Peyer's patch (tissue), 4 donors: Measurements from ENCODE around the gene PRKCG. TPM values are rescaled to one million over a fixed set of nuclear protein-coding genes. Genes with fewer than 3 reads are reported as not detected.
"Not testable (repeated sequence)": the region's sequence is repeated elsewhere in the genome, so short reads cannot be mapped to it uniquely, and the experiment has no call there.

Source experiments
- DNase-seq, 3 donors: peaks; one replicate each; pipeline ENCODE4 v3.0.0-alpha.2; 2017 to 2019
- H3K27ac ChIP-seq, 4 donors: fragments of 200-600 bp; sonication (generic); one replicate each; pipeline ENCODE4 v1.5.1; 2016 to 2019
- H3K27me3 ChIP-seq, 2 donors: fragments of 200-600 bp; sonication (generic); one replicate each; pipeline ENCODE4 v1.5.1; 2019
- H3K36me3 ChIP-seq, 3 donors: fragments of 200-600 bp; sonication (generic); one replicate each; pipeline ENCODE4 v1.5.1; 2016 to 2019
- H3K4me1 ChIP-seq, 4 donors: fragments of 200-600 bp; sonication (generic); one replicate each; pipeline ENCODE4 v1.5.1; 2016 to 2019
- H3K4me3 ChIP-seq, 4 donors: fragments of 200-600 bp; sonication (generic); 1 replicate in 3 of 4; 2 replicates in 1 of 4; pipeline ENCODE4 v1.5.1; 2016 to 2019; ENCODE audit warnings: mild to moderate bottlenecking in 1 of 4
- H3K9me3 ChIP-seq, 4 donors: fragments of 200-600 bp; sonication (generic); one replicate each; pipeline ENCODE4 v1.5.1; 2016 to 2019; ENCODE audit warnings: mild to moderate bottlenecking in 1 of 4
- POLR2A ChIP-seq, 2 donors: fragments of 450-650 bp; IDR thresholded peaks; one replicate each; pipeline ENCODE4 v1.5.1; 2017; ENCODE audit warnings: antibody characterized with exemption in 2 of 2, mild to moderate bottlenecking in 2 of 2, moderate library complexity in 2 of 2
- total RNA-seq, 4 donors: library from RNA; depleted of rRNA; stranded (reverse); fragments of >200 nt; gene quantifications; one replicate each; pipeline ENCODE4 v1.1.0, GENCODE V29; 2016
- TF ChIP-seq, protein P1 (sequence below), 6 experiments: fragments of 450-650 bp in 4 of 6; fragments of 200-600 bp in 2 of 6; sonication (generic) in 1 of 6; IDR thresholded peaks; one replicate each; pipeline ENCODE4 v1.5.1; 2017 to 2019; ENCODE audit warnings: antibody characterized with exemption in 6 of 6, mild to moderate bottlenecking in 3 of 6, moderate library complexity in 1 of 6

PRKCG gene
- total RNA-seq, 4 donors from 2014 or later: 0.47 to 2.5 TPM; not detected in 2

DNA sequence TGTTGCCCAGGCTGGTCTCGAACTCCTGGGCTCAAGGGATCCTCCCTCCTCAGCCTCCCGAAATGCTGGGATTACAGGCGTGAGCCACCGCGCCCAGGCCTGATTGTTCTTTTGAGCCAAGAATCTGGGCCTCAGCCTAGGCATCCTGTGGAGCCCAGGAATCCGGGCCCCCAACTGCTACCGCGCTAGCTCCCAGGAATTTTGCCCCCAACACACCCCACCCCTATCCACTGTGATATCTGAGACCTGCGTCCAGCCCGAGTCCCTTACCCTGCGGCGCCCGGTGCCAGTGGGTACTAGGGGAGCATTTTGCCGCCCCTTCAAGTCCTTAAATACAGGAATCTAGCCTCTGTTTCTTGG lies 15.2 kb upstream of the PRKCG start:
- no peak for TF ChIP-seq POLR2A (IDR thresholded peaks at IDR 0.05)
- TF ChIP-seq, protein P1, sequence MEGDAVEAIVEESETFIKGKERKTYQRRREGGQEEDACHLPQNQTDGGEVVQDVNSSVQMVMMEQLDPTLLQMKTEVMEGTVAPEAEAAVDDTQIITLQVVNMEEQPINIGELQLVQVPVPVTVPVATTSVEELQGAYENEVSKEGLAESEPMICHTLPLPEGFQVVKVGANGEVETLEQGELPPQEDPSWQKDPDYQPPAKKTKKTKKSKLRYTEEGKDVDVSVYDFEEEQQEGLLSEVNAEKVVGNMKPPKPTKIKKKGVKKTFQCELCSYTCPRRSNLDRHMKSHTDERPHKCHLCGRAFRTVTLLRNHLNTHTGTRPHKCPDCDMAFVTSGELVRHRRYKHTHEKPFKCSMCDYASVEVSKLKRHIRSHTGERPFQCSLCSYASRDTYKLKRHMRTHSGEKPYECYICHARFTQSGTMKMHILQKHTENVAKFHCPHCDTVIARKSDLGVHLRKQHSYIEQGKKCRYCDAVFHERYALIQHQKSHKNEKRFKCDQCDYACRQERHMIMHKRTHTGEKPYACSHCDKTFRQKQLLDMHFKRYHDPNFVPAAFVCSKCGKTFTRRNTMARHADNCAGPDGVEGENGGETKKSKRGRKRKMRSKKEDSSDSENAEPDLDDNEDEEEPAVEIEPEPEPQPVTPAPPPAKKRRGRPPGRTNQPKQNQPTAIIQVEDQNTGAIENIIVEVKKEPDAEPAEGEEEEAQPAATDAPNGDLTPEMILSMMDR (IDR thresholded peaks at IDR 0.05): no peak
- no peak for DNase-seq
- Histone ChIP-seq H3K27ac (peak overlapping the region; percentile 72 to 93 (median 80)), H3K4me3 (peak overlapping the region; percentile 58 to 73 (median 69)), H3K27me3 (no peaks in the 10 kb centered on the region), H3K9me3 (no peaks in the 10 kb centered on the region), H3K36me3 (peaks cover 0 to 6% (median 0%) of the 10 kb centered on the region in 3 donors), H3K4me1 (peaks cover 0 to 41% (median 1%) of the 10 kb centered on the region in 4 donors)

DNA sequence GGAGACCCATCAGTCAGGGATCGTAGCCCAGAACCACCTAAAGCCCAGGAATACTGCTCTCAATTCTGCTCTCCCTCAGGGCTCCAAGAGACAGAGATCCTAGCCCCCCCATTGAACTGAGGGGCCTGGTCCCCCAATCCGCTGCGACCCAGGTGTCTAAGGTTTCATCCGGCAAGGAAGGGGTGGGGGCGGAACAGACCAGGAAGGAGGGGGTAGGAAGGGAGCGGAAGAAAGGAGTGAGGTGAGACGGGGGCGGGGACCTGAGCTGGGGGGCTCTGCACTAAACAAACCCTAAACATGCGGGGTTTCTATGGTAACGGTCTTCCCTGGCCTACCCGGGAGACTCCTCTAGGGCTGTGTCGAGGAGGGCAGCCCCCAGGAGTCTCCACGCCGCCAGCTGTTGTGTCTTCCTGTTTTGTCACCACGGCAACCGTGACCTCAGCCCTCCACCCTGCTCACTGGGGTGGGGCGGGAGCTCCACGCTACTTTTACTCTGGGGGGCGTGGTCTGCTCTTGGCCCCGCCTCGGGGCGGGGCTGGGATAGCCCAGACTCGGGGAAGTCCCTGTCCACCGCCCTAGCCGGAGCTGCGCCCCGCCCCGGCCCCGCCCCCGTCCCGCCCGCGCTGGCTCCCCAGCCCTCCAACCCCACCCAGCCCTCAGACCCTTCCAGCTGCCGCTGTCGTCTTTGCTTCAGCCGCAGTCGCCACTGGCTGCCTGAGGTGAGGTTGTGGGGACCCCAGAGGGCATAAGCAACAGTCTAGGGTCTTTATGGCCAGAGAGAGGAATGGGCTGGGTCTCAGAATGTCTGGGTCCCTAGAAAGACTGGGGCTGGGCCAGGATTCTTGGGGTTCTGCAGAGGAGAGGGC lies 14.5 kb upstream of the PRKCG start, which contains the start of gene MYADM:
Gene MYADM, plus strand, starts transcription at position 659 of the 866 bp plus-strand sequence. CDS start 5,647 bp downstream, outside the sequence.
- Histone ChIP-seq H3K9me3 (no peaks in the 10 kb centered on the region), H3K4me1 (peaks cover 0 to 48% (median 1%) of the 10 kb centered on the region in 4 donors), H3K4me3 (peak within 1 kb of the TSS; percentile 58 to 73 (median 69)), H3K27me3 (no peaks in the 10 kb centered on the region), H3K36me3 (peaks cover 0 to 6% (median 0%) of the 10 kb centered on the region in 3 donors), H3K27ac (peak within 1 kb of the TSS; percentile 81 to 93 (median 91))
- TF ChIP-seq, protein P1 (IDR thresholded peaks at IDR 0.05): no peak
- peak in 1 of 2 donors; percentile 64 for TF ChIP-seq POLR2A (IDR thresholded peaks at IDR 0.05)
- peak; percentile 96 to 100 (median 98) for DNase-seq

DNA sequence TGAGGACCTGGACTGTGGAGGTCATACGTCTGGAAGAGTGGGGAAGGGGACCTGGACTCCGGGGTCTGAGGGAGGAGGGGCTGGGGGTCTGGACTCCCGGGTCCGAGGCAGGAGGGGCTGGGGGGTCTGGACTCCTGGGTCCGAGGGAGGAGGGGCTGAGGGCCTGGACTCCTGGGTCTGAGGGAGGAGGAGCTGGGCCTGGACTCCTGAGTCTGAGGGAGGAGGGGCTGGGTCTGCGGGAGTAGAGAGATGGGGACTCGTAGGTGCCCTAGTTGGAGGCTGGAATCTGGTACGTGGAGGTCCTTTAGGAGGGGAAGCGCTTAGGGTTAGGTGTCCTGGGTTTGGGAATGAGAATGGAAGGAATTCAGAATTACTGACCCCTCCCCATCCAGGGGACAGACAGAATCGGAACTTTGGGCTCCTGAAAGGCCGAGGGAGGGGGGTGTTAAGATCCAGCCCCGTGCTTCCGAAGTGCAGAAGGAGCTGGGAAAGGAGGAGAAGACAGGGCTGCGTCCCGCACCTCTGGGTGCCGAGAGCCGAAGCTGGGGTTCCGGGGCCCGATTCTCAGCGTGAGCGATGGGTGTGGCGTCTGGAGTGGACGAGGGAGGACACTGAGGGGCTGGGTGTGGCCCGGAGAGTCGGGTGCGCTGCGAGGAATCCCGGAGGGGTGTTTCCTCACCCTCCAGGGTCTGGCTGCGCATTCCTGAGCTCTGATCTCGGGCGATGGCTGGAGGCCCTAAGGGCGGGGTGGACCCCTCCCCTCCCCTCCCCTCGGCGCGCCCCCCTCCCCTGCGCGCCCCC lies 13.7 kb upstream of the PRKCG start:
- H3K4me3 ChIP-seq: peak overlapping the region; percentile 58 to 73 (median 69)
- peaks cover 0 to 54% (median 1%) of the 10 kb centered on the region in 4 donors for H3K4me1 ChIP-seq
- peaks cover 0 to 6% (median 0%) of the 10 kb centered on the region in 3 donors for H3K36me3 ChIP-seq
- H3K9me3 ChIP-seq: no peaks in the 10 kb centered on the region
- DNase-seq: peak in 2 of 3 donors; percentile 70 to 72
- peak overlapping the region; percentile 81 to 93 (median 91) for H3K27ac ChIP-seq
- H3K27me3 ChIP-seq: no peaks in the 10 kb centered on the region
- TF ChIP-seq, protein P1 (IDR thresholded peaks at IDR 0.05): no peak
- TF ChIP-seq POLR2A (IDR thresholded peaks at IDR 0.05): no peak

DNA sequence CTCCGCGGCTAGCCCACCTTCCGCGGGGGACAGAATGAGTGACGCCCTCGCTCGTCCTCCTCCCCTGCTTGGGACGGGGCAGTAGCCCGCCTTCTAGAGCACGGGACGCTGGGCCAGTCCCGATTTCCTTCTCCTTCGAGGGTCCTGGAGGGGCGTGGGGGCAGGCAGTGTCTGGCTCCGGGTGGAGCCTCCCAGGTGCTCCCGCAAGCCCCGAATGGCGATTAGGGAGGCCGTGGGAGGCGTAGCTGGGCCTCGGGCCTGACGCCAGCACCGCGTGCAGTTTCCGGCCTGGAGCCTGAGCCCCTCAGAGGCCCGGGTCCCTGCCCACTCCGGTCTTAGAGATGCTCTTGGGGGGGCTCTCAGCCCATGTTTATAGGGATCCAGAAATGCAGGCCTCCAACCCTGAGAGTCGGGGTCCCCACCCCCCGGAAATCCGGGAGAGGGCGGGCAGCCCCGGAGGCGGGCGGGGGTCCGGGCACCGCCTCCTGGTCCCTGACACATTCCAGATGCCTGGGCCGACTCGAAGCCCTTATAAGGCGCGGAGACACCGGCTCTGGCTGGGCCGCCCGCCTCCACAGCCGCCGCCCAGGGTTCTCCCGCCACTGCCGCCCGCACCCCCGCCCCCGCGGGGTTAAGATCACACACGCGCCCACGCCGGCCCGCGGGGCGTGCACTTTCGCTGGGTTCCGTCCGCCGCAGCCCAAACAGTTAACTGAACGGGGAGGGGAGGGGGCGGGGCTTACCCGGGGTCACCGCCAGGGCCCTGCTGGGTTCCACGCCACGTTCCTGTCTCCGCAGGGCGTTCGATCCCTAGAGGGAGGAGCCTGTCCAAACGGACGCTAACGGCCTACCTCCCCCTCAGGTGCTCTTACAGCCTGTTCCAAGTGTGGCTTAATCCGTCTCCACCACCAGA lies 12.8 kb upstream of the PRKCG start:
- Histone ChIP-seq H3K4me3 (peak overlapping the region; percentile 58 to 73 (median 69)), H3K27me3 (no peaks in the 10 kb centered on the region), H3K4me1 (peaks cover 0 to 62% (median 1%) of the 10 kb centered on the region in 4 donors), H3K36me3 (peaks cover 0 to 15% (median 0%) of the 10 kb centered on the region in 3 donors), H3K9me3 (no peaks in the 10 kb centered on the region), H3K27ac (peak overlapping the region; percentile 81 to 93 (median 91))
- TF ChIP-seq, protein P1 (IDR thresholded peaks at IDR 0.05): peak in 5 of 6 experiments; percentile 9 to 58 (median 51)
- peak in 1 of 2 donors; percentile 7 for TF ChIP-seq POLR2A (IDR thresholded peaks at IDR 0.05)
- peak; percentile 76 to 93 (median 90) for DNase-seq

DNA sequence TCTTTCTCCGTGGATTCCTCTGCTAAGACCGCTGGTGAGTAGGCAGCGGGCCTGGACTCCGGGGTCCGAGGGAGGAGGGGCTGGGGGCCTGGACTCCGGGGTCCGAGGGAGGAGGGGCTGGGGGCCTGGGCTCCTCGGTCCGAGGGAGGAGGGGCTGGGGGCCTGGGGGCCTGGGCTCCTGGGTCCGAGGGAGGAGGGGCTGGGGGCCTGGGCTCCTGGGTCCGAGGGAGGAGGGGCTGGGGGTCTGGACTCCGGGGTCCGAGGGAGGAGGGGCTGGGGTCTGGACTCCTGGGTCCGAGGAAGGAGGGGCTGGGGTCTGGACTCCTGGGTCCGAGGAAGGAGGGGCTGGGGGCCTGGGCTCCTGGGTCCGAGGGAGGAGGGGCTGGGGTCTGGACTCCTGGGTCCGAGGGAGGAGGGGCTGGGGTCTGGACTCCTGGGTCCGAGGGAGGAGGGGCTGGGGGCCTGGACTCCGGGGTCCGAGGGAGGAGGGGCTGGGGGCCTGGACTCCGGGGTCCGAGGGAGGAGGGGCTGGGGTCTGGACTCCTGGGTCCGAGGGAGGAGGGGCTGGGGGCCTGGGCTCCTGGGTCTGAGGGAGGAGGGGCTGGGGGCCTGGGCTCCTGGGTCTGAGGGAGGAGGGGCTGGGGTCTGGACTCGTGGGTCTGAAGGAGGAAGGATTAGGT lies 12.1 kb upstream of the PRKCG start:
- Histone ChIP-seq H3K4me1 (peaks cover 0 to 68% (median 1%) of the 10 kb centered on the region in 4 donors), H3K36me3 (peaks cover 0 to 20% (median 0%) of the 10 kb centered on the region in 3 donors), H3K4me3 (peak overlapping the region; percentile 58 to 73 (median 69)), H3K27ac (peak overlapping the region; percentile 81 to 93 (median 91))
- not testable (repeated sequence) for DNase-seq, H3K27me3 ChIP-seq, H3K9me3 ChIP-seq
